ENCODE data around the gene PRPF6. TPM values are rescaled to one million over a fixed set of nuclear protein-coding genes. Genes with fewer than 3 reads are reported as not detected.

PRPF6 gene
- total and polyA plus RNA-seq, 2 of the 13 experiments (the other 11 are each of a cell fraction or from before 2014, with no cell fraction given), result 63.7 to 101 TPM

DNA sequence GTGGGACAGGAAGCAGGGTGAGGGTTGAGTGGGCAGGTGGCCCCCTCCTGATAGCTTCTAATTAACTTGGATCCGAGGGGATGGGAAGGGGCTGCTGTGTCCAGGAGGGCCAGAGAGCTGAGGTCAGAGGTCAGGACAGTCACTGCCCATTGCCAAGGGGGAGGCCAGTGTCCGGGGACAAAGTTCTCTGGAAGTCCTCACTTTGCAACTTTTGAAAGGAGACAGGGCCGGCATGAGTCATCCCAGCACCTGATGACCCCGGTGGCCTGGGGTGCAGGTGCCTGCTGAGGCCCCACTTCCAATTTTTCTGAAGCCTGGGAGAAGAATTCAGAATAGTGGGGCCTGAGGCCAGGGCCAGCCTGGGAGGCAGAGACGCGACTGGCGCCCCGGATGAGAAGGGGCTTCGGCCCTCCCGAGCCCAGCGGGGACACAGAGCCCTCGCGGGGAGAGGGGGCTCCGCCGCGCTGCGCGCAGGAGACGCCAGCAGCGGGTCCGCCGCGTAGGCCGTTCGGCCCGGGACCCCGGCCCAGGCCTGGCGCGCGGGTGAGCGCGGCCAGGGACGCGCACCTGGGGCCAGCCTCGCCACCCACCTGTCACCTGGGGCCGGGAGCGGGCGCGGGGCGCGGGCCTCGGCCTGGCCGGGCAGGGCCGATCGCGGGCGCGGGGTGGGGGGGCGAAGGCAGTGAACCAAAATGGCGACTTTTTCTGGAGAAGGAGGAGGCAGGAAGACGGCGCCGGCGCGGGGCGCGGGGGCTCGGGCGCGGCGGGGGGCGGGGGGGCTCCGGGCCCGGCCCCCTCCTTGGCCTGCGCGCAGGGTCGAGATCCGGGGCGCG is 11.8 kb upstream of the PRPF6 start (continued):
- TF ChIP-seq, protein P1, sequence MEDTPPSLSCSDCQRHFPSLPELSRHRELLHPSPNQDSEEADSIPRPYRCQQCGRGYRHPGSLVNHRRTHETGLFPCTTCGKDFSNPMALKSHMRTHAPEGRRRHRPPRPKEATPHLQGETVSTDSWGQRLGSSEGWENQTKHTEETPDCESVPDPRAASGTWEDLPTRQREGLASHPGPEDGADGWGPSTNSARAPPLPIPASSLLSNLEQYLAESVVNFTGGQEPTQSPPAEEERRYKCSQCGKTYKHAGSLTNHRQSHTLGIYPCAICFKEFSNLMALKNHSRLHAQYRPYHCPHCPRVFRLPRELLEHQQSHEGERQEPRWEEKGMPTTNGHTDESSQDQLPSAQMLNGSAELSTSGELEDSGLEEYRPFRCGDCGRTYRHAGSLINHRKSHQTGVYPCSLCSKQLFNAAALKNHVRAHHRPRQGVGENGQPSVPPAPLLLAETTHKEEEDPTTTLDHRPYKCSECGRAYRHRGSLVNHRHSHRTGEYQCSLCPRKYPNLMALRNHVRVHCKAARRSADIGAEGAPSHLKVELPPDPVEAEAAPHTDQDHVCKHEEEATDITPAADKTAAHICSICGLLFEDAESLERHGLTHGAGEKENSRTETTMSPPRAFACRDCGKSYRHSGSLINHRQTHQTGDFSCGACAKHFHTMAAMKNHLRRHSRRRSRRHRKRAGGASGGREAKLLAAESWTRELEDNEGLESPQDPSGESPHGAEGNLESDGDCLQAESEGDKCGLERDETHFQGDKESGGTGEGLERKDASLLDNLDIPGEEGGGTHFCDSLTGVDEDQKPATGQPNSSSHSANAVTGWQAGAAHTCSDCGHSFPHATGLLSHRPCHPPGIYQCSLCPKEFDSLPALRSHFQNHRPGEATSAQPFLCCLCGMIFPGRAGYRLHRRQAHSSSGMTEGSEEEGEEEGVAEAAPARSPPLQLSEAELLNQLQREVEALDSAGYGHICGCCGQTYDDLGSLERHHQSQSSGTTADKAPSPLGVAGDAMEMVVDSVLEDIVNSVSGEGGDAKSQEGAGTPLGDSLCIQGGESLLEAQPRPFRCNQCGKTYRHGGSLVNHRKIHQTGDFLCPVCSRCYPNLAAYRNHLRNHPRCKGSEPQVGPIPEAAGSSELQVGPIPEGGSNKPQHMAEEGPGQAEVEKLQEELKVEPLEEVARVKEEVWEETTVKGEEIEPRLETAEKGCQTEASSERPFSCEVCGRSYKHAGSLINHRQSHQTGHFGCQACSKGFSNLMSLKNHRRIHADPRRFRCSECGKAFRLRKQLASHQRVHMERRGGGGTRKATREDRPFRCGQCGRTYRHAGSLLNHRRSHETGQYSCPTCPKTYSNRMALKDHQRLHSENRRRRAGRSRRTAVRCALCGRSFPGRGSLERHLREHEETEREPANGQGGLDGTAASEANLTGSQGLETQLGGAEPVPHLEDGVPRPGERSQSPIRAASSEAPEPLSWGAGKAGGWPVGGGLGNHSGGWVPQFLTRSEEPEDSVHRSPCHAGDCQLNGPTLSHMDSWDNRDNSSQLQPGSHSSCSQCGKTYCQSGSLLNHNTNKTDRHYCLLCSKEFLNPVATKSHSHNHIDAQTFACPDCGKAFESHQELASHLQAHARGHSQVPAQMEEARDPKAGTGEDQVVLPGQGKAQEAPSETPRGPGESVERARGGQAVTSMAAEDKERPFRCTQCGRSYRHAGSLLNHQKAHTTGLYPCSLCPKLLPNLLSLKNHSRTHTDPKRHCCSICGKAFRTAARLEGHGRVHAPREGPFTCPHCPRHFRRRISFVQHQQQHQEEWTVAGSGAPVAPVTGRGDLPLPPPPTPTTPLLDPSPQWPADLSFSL (CRISPR knock-in tag; IDR thresholded peaks at IDR 0.05), result no peak
- TF ChIP-seq FOXA1 (IDR thresholded peaks at IDR 0.05) (no peak), FOXA1 (CRISPR knock-in tag; IDR thresholded peaks at IDR 0.05) (no peak), ATF1 (CRISPR knock-in tag; IDR thresholded peaks at IDR 0.05) (no peak), PCBP2 (optimal IDR thresholded peaks at IDR 0.05; ENCODE audit: low read depth, low read length, poor library complexity, severe bottlenecking) (no peak), ZNF562 (CRISPR knock-in tag; IDR thresholded peaks at IDR 0.05; ENCODE audit: borderline replicate concordance) (no peak)
- TF ChIP-seq, protein P2, sequence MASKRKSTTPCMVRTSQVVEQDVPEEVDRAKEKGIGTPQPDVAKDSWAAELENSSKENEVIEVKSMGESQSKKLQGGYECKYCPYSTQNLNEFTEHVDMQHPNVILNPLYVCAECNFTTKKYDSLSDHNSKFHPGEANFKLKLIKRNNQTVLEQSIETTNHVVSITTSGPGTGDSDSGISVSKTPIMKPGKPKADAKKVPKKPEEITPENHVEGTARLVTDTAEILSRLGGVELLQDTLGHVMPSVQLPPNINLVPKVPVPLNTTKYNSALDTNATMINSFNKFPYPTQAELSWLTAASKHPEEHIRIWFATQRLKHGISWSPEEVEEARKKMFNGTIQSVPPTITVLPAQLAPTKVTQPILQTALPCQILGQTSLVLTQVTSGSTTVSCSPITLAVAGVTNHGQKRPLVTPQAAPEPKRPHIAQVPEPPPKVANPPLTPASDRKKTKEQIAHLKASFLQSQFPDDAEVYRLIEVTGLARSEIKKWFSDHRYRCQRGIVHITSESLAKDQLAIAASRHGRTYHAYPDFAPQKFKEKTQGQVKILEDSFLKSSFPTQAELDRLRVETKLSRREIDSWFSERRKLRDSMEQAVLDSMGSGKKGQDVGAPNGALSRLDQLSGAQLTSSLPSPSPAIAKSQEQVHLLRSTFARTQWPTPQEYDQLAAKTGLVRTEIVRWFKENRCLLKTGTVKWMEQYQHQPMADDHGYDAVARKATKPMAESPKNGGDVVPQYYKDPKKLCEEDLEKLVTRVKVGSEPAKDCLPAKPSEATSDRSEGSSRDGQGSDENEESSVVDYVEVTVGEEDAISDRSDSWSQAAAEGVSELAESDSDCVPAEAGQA (IDR thresholded peaks at IDR 0.05; ENCODE audit: low read depth), result peak; percentile 46; the same call in 1 of the 2 replicates
- TF ChIP-seq, protein P2 (CRISPR knock-in tag; IDR thresholded peaks at IDR 0.05; ENCODE audit: borderline replicate concordance), result 0 out of 2 replicates have a peak, but pooled peaks have one; percentile 44
- TF ChIP-seq, protein P3, sequence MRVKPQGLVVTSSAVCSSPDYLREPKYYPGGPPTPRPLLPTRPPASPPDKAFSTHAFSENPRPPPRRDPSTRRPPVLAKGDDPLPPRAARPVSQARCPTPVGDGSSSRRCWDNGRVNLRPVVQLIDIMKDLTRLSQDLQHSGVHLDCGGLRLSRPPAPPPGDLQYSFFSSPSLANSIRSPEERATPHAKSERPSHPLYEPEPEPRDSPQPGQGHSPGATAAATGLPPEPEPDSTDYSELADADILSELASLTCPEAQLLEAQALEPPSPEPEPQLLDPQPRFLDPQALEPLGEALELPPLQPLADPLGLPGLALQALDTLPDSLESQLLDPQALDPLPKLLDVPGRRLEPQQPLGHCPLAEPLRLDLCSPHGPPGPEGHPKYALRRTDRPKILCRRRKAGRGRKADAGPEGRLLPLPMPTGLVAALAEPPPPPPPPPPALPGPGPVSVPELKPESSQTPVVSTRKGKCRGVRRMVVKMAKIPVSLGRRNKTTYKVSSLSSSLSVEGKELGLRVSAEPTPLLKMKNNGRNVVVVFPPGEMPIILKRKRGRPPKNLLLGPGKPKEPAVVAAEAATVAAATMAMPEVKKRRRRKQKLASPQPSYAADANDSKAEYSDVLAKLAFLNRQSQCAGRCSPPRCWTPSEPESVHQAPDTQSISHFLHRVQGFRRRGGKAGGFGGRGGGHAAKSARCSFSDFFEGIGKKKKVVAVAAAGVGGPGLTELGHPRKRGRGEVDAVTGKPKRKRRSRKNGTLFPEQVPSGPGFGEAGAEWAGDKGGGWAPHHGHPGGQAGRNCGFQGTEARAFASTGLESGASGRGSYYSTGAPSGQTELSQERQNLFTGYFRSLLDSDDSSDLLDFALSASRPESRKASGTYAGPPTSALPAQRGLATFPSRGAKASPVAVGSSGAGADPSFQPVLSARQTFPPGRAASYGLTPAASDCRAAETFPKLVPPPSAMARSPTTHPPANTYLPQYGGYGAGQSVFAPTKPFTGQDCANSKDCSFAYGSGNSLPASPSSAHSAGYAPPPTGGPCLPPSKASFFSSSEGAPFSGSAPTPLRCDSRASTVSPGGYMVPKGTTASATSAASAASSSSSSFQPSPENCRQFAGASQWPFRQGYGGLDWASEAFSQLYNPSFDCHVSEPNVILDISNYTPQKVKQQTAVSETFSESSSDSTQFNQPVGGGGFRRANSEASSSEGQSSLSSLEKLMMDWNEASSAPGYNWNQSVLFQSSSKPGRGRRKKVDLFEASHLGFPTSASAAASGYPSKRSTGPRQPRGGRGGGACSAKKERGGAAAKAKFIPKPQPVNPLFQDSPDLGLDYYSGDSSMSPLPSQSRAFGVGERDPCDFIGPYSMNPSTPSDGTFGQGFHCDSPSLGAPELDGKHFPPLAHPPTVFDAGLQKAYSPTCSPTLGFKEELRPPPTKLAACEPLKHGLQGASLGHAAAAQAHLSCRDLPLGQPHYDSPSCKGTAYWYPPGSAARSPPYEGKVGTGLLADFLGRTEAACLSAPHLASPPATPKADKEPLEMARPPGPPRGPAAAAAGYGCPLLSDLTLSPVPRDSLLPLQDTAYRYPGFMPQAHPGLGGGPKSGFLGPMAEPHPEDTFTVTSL (CRISPR knock-in tag; IDR thresholded peaks at IDR 0.05; ENCODE audit: borderline replicate concordance), result no peak

All from HepG2 (cell line).